Astrocyte (in vitro differentiated cells and primary cell): ENCODE results near the gene CERS3. TPM values are rescaled to one million over a fixed set of nuclear protein-coding genes. Genes with fewer than 3 reads are reported as not detected.
A peak's percentile ranks its signal among the peaks of the same experiment; 100 is the strongest.

Experiments used
- DNase-seq: peaks from one replicate; pipeline ENCODE4 v3.0.0-alpha.2; 2010; ENCODE audit warnings: low read depth
- FAIRE-seq: peaks from 2 replicates; lab custom pipeline; 2011; peaks lifted over from hg19 to GRCh38; lab: Jason Lieb, UNC
- H2AFZ ChIP-seq: 2 replicates; pipeline ENCODE4 v1.6.0; 2012; ENCODE audit warnings: low read depth, low read length, inconsistent platforms
- H3K27ac ChIP-seq: 2 replicates; pipeline ENCODE4 v1.5.1; 2011; ENCODE audit warnings: low read depth, low read length, inconsistent platforms
- H3K27me3 ChIP-seq: 2 replicates; pipeline ENCODE4 v1.6.0; 2011; ENCODE audit warnings: low read length, inconsistent platforms; ENCODE audit not compliant: insufficient read depth
- H3K36me3 ChIP-seq: 2 replicates; pipeline ENCODE4 v1.5.1; 2011; ENCODE audit warnings: low read length, inconsistent platforms; ENCODE audit not compliant: insufficient read depth
- H3K4me1 ChIP-seq: 2 replicates; pipeline ENCODE4 v1.5.1; 2011; ENCODE audit warnings: low read length, inconsistent platforms; ENCODE audit not compliant: insufficient read depth
- H3K4me2 ChIP-seq: 2 replicates; pipeline ENCODE4 v1.6.0; 2012; ENCODE audit warnings: low read length, inconsistent platforms
- H3K4me3 ChIP-seq: 2 replicates; pipeline ENCODE4 v1.5.1; 2011; ENCODE audit warnings: low read depth, mild to moderate bottlenecking, low read length, inconsistent platforms; ENCODE audit not compliant: insufficient read depth
- H3K79me2 ChIP-seq: 2 replicates; pipeline ENCODE4 v1.6.0; 2012; ENCODE audit warnings: mild to moderate bottlenecking, low read length, inconsistent platforms; ENCODE audit not compliant: insufficient read depth
- H3K9ac ChIP-seq: 2 replicates; pipeline ENCODE4 v1.6.0; 2012; ENCODE audit warnings: mild to moderate bottlenecking, low read length, inconsistent platforms
- H3K9me3 ChIP-seq: 2 replicates; pipeline ENCODE4 v1.5.1; 2012; ENCODE audit warnings: low read depth, mild to moderate bottlenecking, low read length, inconsistent platforms; ENCODE audit not compliant: insufficient read depth
- H4K20me1 ChIP-seq: 2 replicates; pipeline ENCODE4 v1.6.0; 2012; ENCODE audit warnings: low read length, inconsistent platforms; ENCODE audit not compliant: insufficient read depth
- H3K27ac Mint-ChIP-seq: one replicate; pipeline ENCODE4 v1.8.0; 2021; ENCODE audit warnings: mild to moderate bottlenecking, mixed read lengths; ENCODE audit not compliant: unreplicated experiment
- H3K27me3 Mint-ChIP-seq: one replicate; pipeline ENCODE4 v1.8.0; 2021; ENCODE audit warnings: low read depth, mixed read lengths; ENCODE audit not compliant: unreplicated experiment
- H3K36me3 Mint-ChIP-seq: one replicate; pipeline ENCODE4 v1.8.0; 2021; ENCODE audit warnings: low read depth, mixed read lengths; ENCODE audit not compliant: unreplicated experiment
- H3K4me1 Mint-ChIP-seq: one replicate; pipeline ENCODE4 v1.8.0; 2021; ENCODE audit warnings: low read depth, mixed read lengths; ENCODE audit not compliant: unreplicated experiment
- H3K4me3 Mint-ChIP-seq: one replicate; pipeline ENCODE4 v1.8.0; 2021; ENCODE audit warnings: mild to moderate bottlenecking, moderate library complexity, mixed read lengths; ENCODE audit not compliant: unreplicated experiment
- H3K9me3 Mint-ChIP-seq: one replicate; pipeline ENCODE4 v1.8.0; 2021; ENCODE audit warnings: mild to moderate bottlenecking, mixed read lengths; ENCODE audit not compliant: unreplicated experiment
- EZH2 ChIP-seq: IDR thresholded peaks from 2 replicates; pipeline ENCODE4 v1.6.1; 2012; ENCODE audit warnings: mild to moderate bottlenecking, low read length, inconsistent platforms; ENCODE audit not compliant: insufficient read depth
- total RNA-seq: library from RNA; stranded (reverse); gene quantifications from 2 replicates; pipeline ENCODE4 v1.2.1, GENCODE V29; 2021
- TF ChIP-seq, protein P1 (sequence below): IDR thresholded peaks from 2 replicates; pipeline ENCODE4 v1.5.1; 2011; ENCODE audit warnings: low read depth, mild to moderate bottlenecking, inconsistent platforms, low read length, moderate library complexity; ENCODE audit not compliant: insufficient read depth

CERS3 gene
- total RNA-seq, 1 donor from 2014 or later: not detected

DNA sequence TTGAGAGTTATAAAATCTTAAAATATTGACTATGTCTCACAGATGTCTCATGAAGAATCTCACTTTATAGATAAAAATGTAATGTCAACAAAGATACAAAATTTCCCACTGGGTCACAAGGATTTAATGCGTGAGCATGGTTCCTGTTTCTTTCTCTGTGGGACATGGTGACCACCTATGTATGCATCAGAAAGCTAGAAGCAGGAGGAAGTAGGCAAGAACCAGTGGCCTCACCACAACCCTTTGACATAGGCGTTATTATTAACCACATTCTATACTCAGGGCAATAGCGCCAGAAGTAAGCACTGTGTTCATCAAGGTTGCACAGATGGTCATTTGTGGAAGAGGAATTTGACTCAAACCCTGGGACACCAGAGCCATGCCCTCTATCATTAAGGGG, 175.3 kb downstream of the CERS3 start:
- peaks cover 11% of the 10 kb centered on the region for H3K27me3 Mint-ChIP-seq
- Histone ChIP-seq H3K9ac (no peak overlapping the region), H3K9me3 (peaks cover 4% of the 10 kb centered on the region), H3K4me2 (no peak overlapping the region), H2AFZ (no peak overlapping the region), H3K36me3 (no peaks in the 10 kb centered on the region), H3K4me3 (no peak overlapping the region), H3K4me1 (no peaks in the 10 kb centered on the region), H3K27me3 (no peaks in the 10 kb centered on the region), H4K20me1 (no peaks in the 10 kb centered on the region), H3K79me2 (no peaks in the 10 kb centered on the region), H3K27ac (no peak overlapping the region)
- FAIRE-seq: no peak
- H3K4me1 Mint-ChIP-seq: no peaks in the 10 kb centered on the region
- no peak overlapping the region for H3K4me3 Mint-ChIP-seq
- no peaks in the 10 kb centered on the region for H3K9me3 Mint-ChIP-seq
- no peaks in the 10 kb centered on the region for H3K36me3 Mint-ChIP-seq
- TF ChIP-seq, protein P1, sequence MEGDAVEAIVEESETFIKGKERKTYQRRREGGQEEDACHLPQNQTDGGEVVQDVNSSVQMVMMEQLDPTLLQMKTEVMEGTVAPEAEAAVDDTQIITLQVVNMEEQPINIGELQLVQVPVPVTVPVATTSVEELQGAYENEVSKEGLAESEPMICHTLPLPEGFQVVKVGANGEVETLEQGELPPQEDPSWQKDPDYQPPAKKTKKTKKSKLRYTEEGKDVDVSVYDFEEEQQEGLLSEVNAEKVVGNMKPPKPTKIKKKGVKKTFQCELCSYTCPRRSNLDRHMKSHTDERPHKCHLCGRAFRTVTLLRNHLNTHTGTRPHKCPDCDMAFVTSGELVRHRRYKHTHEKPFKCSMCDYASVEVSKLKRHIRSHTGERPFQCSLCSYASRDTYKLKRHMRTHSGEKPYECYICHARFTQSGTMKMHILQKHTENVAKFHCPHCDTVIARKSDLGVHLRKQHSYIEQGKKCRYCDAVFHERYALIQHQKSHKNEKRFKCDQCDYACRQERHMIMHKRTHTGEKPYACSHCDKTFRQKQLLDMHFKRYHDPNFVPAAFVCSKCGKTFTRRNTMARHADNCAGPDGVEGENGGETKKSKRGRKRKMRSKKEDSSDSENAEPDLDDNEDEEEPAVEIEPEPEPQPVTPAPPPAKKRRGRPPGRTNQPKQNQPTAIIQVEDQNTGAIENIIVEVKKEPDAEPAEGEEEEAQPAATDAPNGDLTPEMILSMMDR: no peak
- no peak for TF ChIP-seq EZH2
- H3K27ac Mint-ChIP-seq: no peak overlapping the region
- DNase-seq: no peak

DNA sequence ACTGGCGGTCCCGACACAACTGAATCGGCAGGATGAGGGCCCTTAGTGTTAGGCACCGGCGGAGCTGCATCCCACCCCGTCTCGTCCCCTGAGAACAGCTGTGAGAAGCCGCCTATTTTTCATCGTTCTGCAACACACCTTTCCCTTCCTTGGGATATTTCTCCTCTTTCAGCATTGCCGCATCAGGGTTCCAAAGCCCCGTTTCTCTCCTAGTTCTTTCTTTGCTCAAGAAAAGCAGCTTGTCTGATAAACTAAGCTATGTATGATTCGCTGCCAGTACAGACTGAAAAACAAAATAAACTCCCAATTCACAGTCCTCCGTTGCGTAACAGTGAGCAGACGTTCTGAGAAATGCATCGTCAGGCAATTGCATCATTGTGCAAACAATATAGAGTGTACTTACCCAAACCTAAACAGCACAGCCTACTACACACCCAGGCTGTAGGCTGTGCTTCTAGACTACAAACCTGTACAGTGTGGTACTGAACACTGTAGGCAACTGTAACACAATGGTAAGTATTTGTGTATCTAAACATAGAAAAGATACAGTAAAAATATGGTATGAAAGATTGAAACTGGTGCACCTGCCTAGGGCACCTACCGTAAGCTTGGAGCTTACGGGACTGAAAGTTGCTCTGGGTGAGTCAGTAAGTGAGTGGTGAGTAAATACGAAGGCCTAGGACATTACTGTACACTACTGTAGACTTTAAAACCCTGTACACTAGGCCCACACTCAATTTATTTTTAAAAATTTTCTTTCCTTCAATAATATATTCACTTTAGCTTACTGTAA, 178.1 kb downstream of the CERS3 start:
- H3K9me3 Mint-ChIP-seq: peaks cover 8% of the 10 kb centered on the region
- no peak overlapping the region for H3K27ac ChIP-seq
- peak overlapping the region; percentile 97 for H2AFZ ChIP-seq
- FAIRE-seq (no peak), DNase-seq (peak; percentile 26)
- peak overlapping the region; percentile 50 for H3K4me3 Mint-ChIP-seq
- peaks cover 4% of the 10 kb centered on the region for H3K27me3 ChIP-seq
- peak overlapping the region; percentile 82 for H3K9ac ChIP-seq
- no peaks in the 10 kb centered on the region for H3K79me2 ChIP-seq
- peaks cover 21% of the 10 kb centered on the region for H3K27me3 Mint-ChIP-seq
- H3K36me3 Mint-ChIP-seq: peaks cover 3% of the 10 kb centered on the region
- no peak overlapping the region for H3K27ac Mint-ChIP-seq
- H3K9me3 ChIP-seq: peaks cover 4% of the 10 kb centered on the region
- TF ChIP-seq EZH2: no peak
- TF ChIP-seq, protein P1: no peak
- no peaks in the 10 kb centered on the region for H4K20me1 ChIP-seq
- peak overlapping the region; percentile 98 for H3K4me2 ChIP-seq
- H3K4me3 ChIP-seq: no peak overlapping the region
- H3K4me1 Mint-ChIP-seq: no peaks in the 10 kb centered on the region
- no peaks in the 10 kb centered on the region for H3K36me3 ChIP-seq
- H3K4me1 ChIP-seq: no peaks in the 10 kb centered on the region

Other genes with a start within 250 kb of the CERS3 start
- gene ADAMTS17, start 187.0 kb downstream of the CERS3 start, total RNA-seq: 0.14 and 0.27 TPM in 2 replicates
- gene LINS1, start 73.2 kb upstream of the CERS3 start, total RNA-seq: 7.9 and 10.7 TPM in 2 replicates
- 13.5 and 14.4 TPM in 2 replicates for gene ASB7, start 73.6 kb upstream of the CERS3 start, total RNA-seq